ENCODE results near the gene NAA11. TPM values are rescaled to one million over a fixed set of nuclear protein-coding genes. Genes with fewer than 3 reads are reported as not detected.

NAA11 gene
- total RNA-seq, 1 experiment from 2014 or later = not detected

DNA sequence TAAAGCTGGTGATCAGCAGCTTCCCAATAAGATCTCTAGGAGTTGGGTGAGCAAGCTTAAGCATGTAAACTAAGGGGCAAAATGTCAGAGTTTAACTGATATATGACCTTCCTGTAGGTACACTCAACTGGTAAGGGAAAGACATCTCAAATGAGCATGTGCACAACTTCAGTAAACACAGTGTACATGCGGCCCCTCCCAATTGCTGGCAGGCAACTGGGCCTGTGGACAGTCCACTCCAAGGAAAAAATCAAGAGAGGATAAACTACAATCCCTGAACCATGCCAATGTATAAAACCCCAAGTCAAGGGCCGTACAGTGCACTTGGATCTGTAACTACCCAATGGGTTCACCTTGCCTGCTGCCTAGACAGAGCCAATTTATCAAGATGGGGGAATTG is 4.9 kb upstream of the NAA11 start:
- Histone ChIP-seq H3K36me3 (ENCODE audit: low read depth) (no peaks in the 10 kb centered on the region), H3K4me2 (no peak overlapping the region), H3K4me3 (no peak overlapping the region), H3K27me3 (ENCODE audit: insufficient read depth, low read depth) (no peaks in the 10 kb centered on the region), H3K9me3 (ENCODE audit: insufficient read depth, low read depth) (no peaks in the 10 kb centered on the region), H3K27ac (no peak overlapping the region), H3K79me2 (ENCODE audit: low read depth) (no peaks in the 10 kb centered on the region), H3K4me1 (replicated peaks; ENCODE audit: insufficient read depth) (no peaks in the 10 kb centered on the region), H2AFZ (no peak overlapping the region), H3F3A (ENCODE audit: insufficient read depth, low read depth) (no peaks in the 10 kb centered on the region), H3K9me2 (ENCODE audit: insufficient read depth) (no peaks in the 10 kb centered on the region), H4K20me1 (ENCODE audit: insufficient read depth) (no peaks in the 10 kb centered on the region)
- DNase-seq = no peak
- CTCF ChIA-PET = no interaction called here
- POLR2A ChIA-PET (ENCODE audit: unreplicated experiment) = no interaction called here
- intact Hi-C loops (cut with micrococcal nuclease; ENCODE audit: unreplicated experiment) = no loop called here
- TF ChIP-seq, protein P1, sequence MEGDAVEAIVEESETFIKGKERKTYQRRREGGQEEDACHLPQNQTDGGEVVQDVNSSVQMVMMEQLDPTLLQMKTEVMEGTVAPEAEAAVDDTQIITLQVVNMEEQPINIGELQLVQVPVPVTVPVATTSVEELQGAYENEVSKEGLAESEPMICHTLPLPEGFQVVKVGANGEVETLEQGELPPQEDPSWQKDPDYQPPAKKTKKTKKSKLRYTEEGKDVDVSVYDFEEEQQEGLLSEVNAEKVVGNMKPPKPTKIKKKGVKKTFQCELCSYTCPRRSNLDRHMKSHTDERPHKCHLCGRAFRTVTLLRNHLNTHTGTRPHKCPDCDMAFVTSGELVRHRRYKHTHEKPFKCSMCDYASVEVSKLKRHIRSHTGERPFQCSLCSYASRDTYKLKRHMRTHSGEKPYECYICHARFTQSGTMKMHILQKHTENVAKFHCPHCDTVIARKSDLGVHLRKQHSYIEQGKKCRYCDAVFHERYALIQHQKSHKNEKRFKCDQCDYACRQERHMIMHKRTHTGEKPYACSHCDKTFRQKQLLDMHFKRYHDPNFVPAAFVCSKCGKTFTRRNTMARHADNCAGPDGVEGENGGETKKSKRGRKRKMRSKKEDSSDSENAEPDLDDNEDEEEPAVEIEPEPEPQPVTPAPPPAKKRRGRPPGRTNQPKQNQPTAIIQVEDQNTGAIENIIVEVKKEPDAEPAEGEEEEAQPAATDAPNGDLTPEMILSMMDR (conservative IDR thresholded peaks at IDR 0.05) = no peak
- TF ChIP-seq EZH2 (IDR thresholded peaks at IDR 0.05; ENCODE audit: low read depth) = no peak
- BruUV-seq (replicated peaks) = no TSS peak

DNA sequence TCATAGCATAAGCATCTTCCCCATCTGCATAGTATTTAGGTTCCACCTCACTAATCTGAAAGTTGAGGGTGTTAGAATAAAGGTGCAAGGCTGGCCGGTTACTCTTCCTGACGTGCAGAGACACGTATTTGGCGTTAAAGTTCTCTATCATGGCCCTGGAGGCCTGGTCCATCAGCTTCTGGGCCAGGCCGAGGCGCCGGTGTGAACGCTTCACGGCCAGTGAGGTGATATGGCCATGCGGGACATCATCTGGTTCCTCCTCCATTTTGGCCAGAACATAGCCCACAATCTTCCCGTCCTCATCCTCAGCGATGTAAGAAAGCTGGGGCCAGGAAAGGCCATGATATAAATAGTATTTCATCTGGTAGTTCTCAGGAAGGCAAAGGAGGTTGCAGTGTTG is 425 bp downstream of the NAA11 start:
- H2AFZ ChIP-seq = no peak overlapping the region
- ChIA-PET POLR2A (ENCODE audit: unreplicated experiment) (no interaction called here), CTCF (no interaction called here)
- no peaks in the 10 kb centered on the region for H3K27me3 ChIP-seq (ENCODE audit: insufficient read depth, low read depth)
- H3F3A ChIP-seq (ENCODE audit: insufficient read depth, low read depth) = no peaks in the 10 kb centered on the region
- BruUV-seq (replicated peaks) = no TSS peak
- no peaks in the 10 kb centered on the region for H4K20me1 ChIP-seq (ENCODE audit: insufficient read depth)
- no peak for DNase-seq
- intact Hi-C loops (cut with micrococcal nuclease; ENCODE audit: unreplicated experiment) = no loop called here
- H3K4me3 ChIP-seq = no peak overlapping the region
- H3K9me3 ChIP-seq (ENCODE audit: insufficient read depth, low read depth) = no peaks in the 10 kb centered on the region
- no peaks in the 10 kb centered on the region for H3K9me2 ChIP-seq (ENCODE audit: insufficient read depth)
- H3K36me3 ChIP-seq (ENCODE audit: low read depth) = no peaks in the 10 kb centered on the region
- H3K79me2 ChIP-seq (ENCODE audit: low read depth) = no peaks in the 10 kb centered on the region
- no peaks in the 10 kb centered on the region for H3K4me1 ChIP-seq (replicated peaks; ENCODE audit: insufficient read depth)
- TF ChIP-seq EZH2 (IDR thresholded peaks at IDR 0.05; ENCODE audit: low read depth) = no peak
- TF ChIP-seq, protein P1 (conservative IDR thresholded peaks at IDR 0.05) = no peak
- H3K4me2 ChIP-seq = no peak overlapping the region
- H3K27ac ChIP-seq = no peak overlapping the region

DNA sequence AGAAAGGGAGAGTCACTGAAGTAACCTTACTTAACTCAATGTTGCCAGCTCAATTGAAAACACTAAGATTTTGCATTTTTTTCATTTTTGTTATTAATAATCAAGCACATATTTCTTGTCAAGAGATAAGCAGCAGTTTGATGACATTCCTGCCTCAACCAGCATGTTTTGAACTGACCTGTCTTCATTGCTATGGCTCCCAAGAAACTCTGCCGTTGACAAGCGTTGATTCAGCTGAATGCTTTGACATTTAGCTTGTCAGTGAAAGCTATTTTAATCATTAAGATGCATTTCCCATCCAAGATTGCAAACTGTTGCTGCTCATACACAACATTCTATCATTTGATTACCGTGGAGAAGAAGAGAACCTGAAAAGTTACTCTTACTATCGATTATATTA is 5.9 kb downstream of the NAA11 start:
- H4K20me1 ChIP-seq (ENCODE audit: insufficient read depth) = no peaks in the 10 kb centered on the region
- no peak overlapping the region for H3K4me2 ChIP-seq
- no peak for DNase-seq
- ChIA-PET POLR2A (ENCODE audit: unreplicated experiment) (no interaction called here), CTCF (no interaction called here)
- no peak overlapping the region for H3K4me3 ChIP-seq
- H3K9me2 ChIP-seq (ENCODE audit: insufficient read depth) = no peaks in the 10 kb centered on the region
- no peak overlapping the region for H3K27ac ChIP-seq
- no peak overlapping the region for H2AFZ ChIP-seq
- no TSS peak for BruUV-seq (replicated peaks)
- no peaks in the 10 kb centered on the region for H3K27me3 ChIP-seq (ENCODE audit: insufficient read depth, low read depth)
- H3K36me3 ChIP-seq (ENCODE audit: low read depth) = no peaks in the 10 kb centered on the region
- no peaks in the 10 kb centered on the region for H3K9me3 ChIP-seq (ENCODE audit: insufficient read depth, low read depth)
- no peaks in the 10 kb centered on the region for H3F3A ChIP-seq (ENCODE audit: insufficient read depth, low read depth)
- TF ChIP-seq, protein P1 (conservative IDR thresholded peaks at IDR 0.05) = no peak
- no peaks in the 10 kb centered on the region for H3K4me1 ChIP-seq (replicated peaks; ENCODE audit: insufficient read depth)
- intact Hi-C loops (cut with micrococcal nuclease; ENCODE audit: unreplicated experiment) = no loop called here
- H3K79me2 ChIP-seq (ENCODE audit: low read depth) = no peaks in the 10 kb centered on the region

All from PC-9 (cell line).